Smooth muscle cell (in vitro differentiated cells): ENCODE measurements around the gene FOXR1. TPM values are rescaled to one million over a fixed set of nuclear protein-coding genes. Genes with fewer than 3 reads are reported as not detected.

Experiments
- DNase-seq: peaks from one replicate; lab custom pipeline; 2025; ENCODE audit not compliant: unreplicated experiment; lab: John Stamatoyannopoulos, UW
- H2AFZ ChIP-seq: fragments of 200-600 bp; sonication (generic); 2 replicates; pipeline ENCODE4 v1.6.0; 2016; ENCODE audit warnings: antibody characterized with exemption, low read depth, mild to moderate bottlenecking
- H3F3A ChIP-seq: fragments of 200-600 bp; sonication (generic); 2 replicates; pipeline ENCODE4 v1.6.0; 2017; ENCODE audit warnings: antibody characterized with exemption, low read depth
- H3K27ac ChIP-seq: fragments of 200-600 bp; sonication (generic); 2 replicates; pipeline ENCODE4 v1.5.1; 2016; ENCODE audit warnings: low read depth, mild to moderate bottlenecking
- H3K27me3 ChIP-seq: fragments of 200-600 bp; sonication (generic); 2 replicates; pipeline ENCODE4 v1.6.1; 2016; ENCODE audit warnings: low read depth, mild to moderate bottlenecking
- H3K36me3 ChIP-seq: fragments of 200-600 bp; sonication (generic); 2 replicates; pipeline ENCODE4 v1.5.1; 2016; ENCODE audit warnings: low read depth
- H3K4me1 ChIP-seq: fragments of 200-600 bp; sonication (generic); 2 replicates; pipeline ENCODE4 v1.5.1; 2016; ENCODE audit warnings: low read depth
- H3K4me2 ChIP-seq: fragments of 200-600 bp; sonication (generic); 2 replicates; pipeline ENCODE4 v1.6.0; 2016; ENCODE audit warnings: mild to moderate bottlenecking
- H3K4me3 ChIP-seq: fragments of 200-600 bp; sonication (generic); 2 replicates; pipeline ENCODE4 v1.5.1; 2016; ENCODE audit warnings: mild to moderate bottlenecking
- H3K79me2 ChIP-seq: fragments of 200-600 bp; sonication (generic); 2 replicates; pipeline ENCODE4 v1.6.0; 2016; ENCODE audit warnings: low read depth, mild to moderate bottlenecking
- H3K9ac ChIP-seq: fragments of 200-600 bp; sonication (generic); 2 replicates; pipeline ENCODE4 v1.6.0; 2016; ENCODE audit warnings: low read depth
- H3K9me3 ChIP-seq: fragments of 200-600 bp; sonication (generic); replicated peaks from 2 replicates; pipeline ENCODE4 v1.5.1; 2016; ENCODE audit warnings: low read depth
- H4K20me1 ChIP-seq: fragments of 200-600 bp; sonication (generic); 2 replicates; pipeline ENCODE4 v1.6.0; 2016; ENCODE audit warnings: low read depth
- WGBS: methylation state at CpG from one replicate; pipeline ENCODE4 v1.1.7; 2016; ENCODE audit warnings: low lambda C conversion rate; 5-methylcytosine and 5-hydroxymethylcytosine counted together
- polyA plus RNA-seq: library from polyadenylated mRNA; unstranded; fragments of >200 nt; fragmentation: Nextera tagmentation; extraction: Ambion mirVana; gene quantifications from 2 replicates; pipeline ENCODE4 v1.2.1, GENCODE V29; 2016
- total RNA-seq: library from RNA; depleted of rRNA; stranded (reverse); fragments of >200 nt; gene quantifications from 2 replicates; pipeline ENCODE4 v1.2.3, GENCODE V29; 2014
- TF ChIP-seq, protein P1 (sequence below): fragments of 200-600 bp; sonication (generic); IDR thresholded peaks from 2 replicates; pipeline ENCODE4 v1.5.1; 2017; ENCODE audit warnings: borderline replicate concordance, mild to moderate bottlenecking, antibody characterized with exemption; ENCODE audit not compliant: insufficient read depth, poor library complexity, severe bottlenecking

FOXR1 gene
- total and polyA plus RNA-seq, 2 experiments from 2014 or later: not detected

GRCh38 chr11:119025099-119025473 lies 53.5 kb downstream of the FOXR1 start:
- DNase-seq: no peak
- Histone ChIP-seq H3K27me3 (no peaks in the 10 kb centered on the region), H3K9ac (no peak overlapping the region), H2AFZ (no peak overlapping the region), H3K36me3 (no peaks in the 10 kb centered on the region), H3K79me2 (peaks cover 17% of the 10 kb centered on the region), H3F3A (peaks cover 24% of the 10 kb centered on the region), H4K20me1 (peaks cover 7% of the 10 kb centered on the region), H3K4me1 (peaks cover 20% of the 10 kb centered on the region), H3K4me3 (no peak overlapping the region), H3K9me3 (no peaks in the 10 kb centered on the region), H3K4me2 (no peak overlapping the region), H3K27ac (no peak overlapping the region)
- 87% methylated on average over 5 of the region's 5 CpGs for WGBS
- TF ChIP-seq, protein P1, sequence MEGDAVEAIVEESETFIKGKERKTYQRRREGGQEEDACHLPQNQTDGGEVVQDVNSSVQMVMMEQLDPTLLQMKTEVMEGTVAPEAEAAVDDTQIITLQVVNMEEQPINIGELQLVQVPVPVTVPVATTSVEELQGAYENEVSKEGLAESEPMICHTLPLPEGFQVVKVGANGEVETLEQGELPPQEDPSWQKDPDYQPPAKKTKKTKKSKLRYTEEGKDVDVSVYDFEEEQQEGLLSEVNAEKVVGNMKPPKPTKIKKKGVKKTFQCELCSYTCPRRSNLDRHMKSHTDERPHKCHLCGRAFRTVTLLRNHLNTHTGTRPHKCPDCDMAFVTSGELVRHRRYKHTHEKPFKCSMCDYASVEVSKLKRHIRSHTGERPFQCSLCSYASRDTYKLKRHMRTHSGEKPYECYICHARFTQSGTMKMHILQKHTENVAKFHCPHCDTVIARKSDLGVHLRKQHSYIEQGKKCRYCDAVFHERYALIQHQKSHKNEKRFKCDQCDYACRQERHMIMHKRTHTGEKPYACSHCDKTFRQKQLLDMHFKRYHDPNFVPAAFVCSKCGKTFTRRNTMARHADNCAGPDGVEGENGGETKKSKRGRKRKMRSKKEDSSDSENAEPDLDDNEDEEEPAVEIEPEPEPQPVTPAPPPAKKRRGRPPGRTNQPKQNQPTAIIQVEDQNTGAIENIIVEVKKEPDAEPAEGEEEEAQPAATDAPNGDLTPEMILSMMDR: no peak

DNA sequence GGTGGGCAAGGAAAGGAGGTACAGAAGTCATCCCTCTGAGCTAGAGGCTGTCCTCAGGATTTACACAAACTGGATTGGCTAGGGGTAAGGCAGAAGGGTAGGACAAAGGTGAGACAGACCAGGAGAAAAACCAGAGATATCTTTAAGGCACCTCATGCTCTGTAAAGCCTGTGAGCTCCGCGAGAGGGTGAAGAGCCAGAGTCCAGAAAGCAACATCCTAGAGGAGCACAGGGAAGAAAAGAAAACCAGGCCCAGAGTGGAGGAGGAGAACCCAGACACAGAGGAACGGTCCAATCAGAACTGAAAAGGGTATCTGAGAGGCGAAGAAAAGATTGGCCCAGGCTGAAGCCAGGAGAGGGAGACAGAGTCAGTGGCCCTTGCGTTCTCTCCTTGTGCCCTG lies 54.0 kb downstream of the FOXR1 start:
- Histone ChIP-seq H3K4me2 (no peak overlapping the region), H3K79me2 (peaks cover 12% of the 10 kb centered on the region), H4K20me1 (peaks cover 4% of the 10 kb centered on the region), H3K27me3 (no peaks in the 10 kb centered on the region), H3K36me3 (no peaks in the 10 kb centered on the region), H3K9me3 (no peaks in the 10 kb centered on the region), H3K4me1 (peaks cover 17% of the 10 kb centered on the region), H3K9ac (no peak overlapping the region), H3K4me3 (no peak overlapping the region), H3F3A (peaks cover 24% of the 10 kb centered on the region), H2AFZ (no peak overlapping the region), H3K27ac (no peak overlapping the region)
- WGBS: 95% methylated on average over 5 of the region's 5 CpGs
- DNase-seq: no peak
- TF ChIP-seq, protein P1: no peak

DNA sequence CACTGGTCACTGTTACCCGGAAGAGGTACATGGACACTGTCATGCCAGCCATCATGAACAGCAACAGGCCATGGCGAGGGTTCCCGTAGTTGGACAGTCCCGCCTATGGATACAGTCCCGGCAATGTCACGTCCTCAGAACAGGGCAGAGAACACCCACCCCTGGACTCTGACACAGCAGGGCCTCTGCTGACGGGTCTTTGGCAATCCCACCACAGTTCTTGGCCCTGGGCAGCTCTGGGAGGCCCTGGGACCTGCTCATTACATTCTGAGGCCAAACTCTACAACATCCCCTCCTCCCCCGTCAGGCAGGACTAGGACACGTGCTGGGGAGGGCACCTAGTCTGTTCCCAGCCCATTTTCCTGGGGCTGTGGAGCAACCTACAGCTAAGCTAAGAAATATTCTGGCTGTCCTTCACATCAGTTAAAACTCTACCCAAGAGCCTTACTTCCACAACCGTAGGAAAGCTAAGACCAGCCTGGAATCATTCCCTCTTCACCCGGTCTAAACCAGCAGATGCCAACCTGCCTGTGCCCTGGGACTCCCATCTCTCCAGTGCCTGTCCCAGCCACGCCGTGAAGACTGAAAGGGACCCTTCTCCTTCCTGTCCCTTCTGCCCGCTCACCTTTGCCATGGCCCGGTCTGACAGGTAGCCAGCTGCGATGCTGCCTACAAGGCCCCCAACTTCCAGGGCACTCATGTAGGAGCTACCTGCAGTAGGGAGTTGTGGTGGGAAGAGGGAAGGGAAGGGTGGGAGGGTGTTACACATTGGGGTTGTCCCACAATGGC lies 54.6 kb downstream of the FOXR1 start:
- H3F3A ChIP-seq: peaks cover 24% of the 10 kb centered on the region
- DNase-seq: no peak
- peaks cover under 1% of the 10 kb centered on the region for H4K20me1 ChIP-seq
- H3K9me3 ChIP-seq: no peaks in the 10 kb centered on the region
- no peak overlapping the region for H3K9ac ChIP-seq
- WGBS: 95% methylated on average over 16 of the region's 16 CpGs
- peaks cover 17% of the 10 kb centered on the region for H3K4me1 ChIP-seq
- no peak overlapping the region for H3K4me3 ChIP-seq
- H3K27ac ChIP-seq: no peak overlapping the region
- H3K27me3 ChIP-seq: no peaks in the 10 kb centered on the region
- no peak overlapping the region for H3K4me2 ChIP-seq
- TF ChIP-seq, protein P1: no peak
- H3K79me2 ChIP-seq: peaks cover 6% of the 10 kb centered on the region
- no peak overlapping the region for H2AFZ ChIP-seq
- no peaks in the 10 kb centered on the region for H3K36me3 ChIP-seq

GRCh38 chr11:119026970-119027369 lies 55.4 kb downstream of the FOXR1 start:
- 100% methylated on average over 2 of the region's 2 CpGs for WGBS
- no peaks in the 10 kb centered on the region for H4K20me1 ChIP-seq
- no peaks in the 10 kb centered on the region for H3K27me3 ChIP-seq
- peaks cover 24% of the 10 kb centered on the region for H3F3A ChIP-seq
- no peak overlapping the region for H3K4me2 ChIP-seq
- peaks cover 17% of the 10 kb centered on the region for H3K4me1 ChIP-seq
- H3K79me2 ChIP-seq: no peaks in the 10 kb centered on the region
- no peak overlapping the region for H3K27ac ChIP-seq
- TF ChIP-seq, protein P1: no peak
- no peak overlapping the region for H3K9ac ChIP-seq
- no peak for DNase-seq
- no peak overlapping the region for H2AFZ ChIP-seq
- no peaks in the 10 kb centered on the region for H3K9me3 ChIP-seq
- H3K36me3 ChIP-seq: no peaks in the 10 kb centered on the region
- no peak overlapping the region for H3K4me3 ChIP-seq
